PC-9 (cell line): ENCODE results near the gene NOX5. TPM values are rescaled to one million over a fixed set of nuclear protein-coding genes. Genes with fewer than 3 reads are reported as not detected.
"Not testable (repeated sequence)": the region's sequence is repeated elsewhere in the genome, so short reads cannot be mapped to it uniquely, and the experiment has no call there.

Source experiments
- BruUV-seq: library from RNA; stranded (reverse); fragments of 400-500 nt; replicated peaks from 2 replicates; lab custom pipeline; 2021; lab: Mats Ljungman, UMichigan
- CTCF ChIA-PET: fragments of 300-600 bp; sonication (Branson Sonifier 250); formaldehyde crosslinking; loops from one replicate; lab custom pipeline; 2022; ENCODE audit warnings: antibody characterized with exemption; lab: Charles Lee
- POLR2A ChIA-PET: fragments of 300-600 bp; sonication (Branson Sonifier 250); formaldehyde crosslinking; loops from one replicate; lab custom pipeline; 2022; ENCODE audit warnings: antibody characterized with exemption; ENCODE audit not compliant: unreplicated experiment; lab: Charles Lee
- DNase-seq, 2 experiments: peaks; one replicate each; pipeline versions ENCODE4 v3.0.0 to v3.0.0-alpha.2; 2015 to 2022; ENCODE audit warnings: mixed read lengths in 1 of 2
- H2AFZ ChIP-seq: fragments of 200-600 bp; sonication (generic); 2 replicates; pipeline ENCODE4 v1.8.1; 2017; ENCODE audit warnings: antibody characterized with exemption
- H3F3A ChIP-seq: fragments of 200-600 bp; sonication (generic); 2 replicates; pipeline ENCODE4 v1.8.1; 2017; ENCODE audit warnings: antibody characterized with exemption, mild to moderate bottlenecking, low read depth; ENCODE audit not compliant: insufficient read depth
- H3K27ac ChIP-seq: fragments of 200-600 bp; sonication (generic); 2 replicates; pipeline ENCODE4 v1.6.1; 2016; ENCODE audit warnings: mixed run types
- H3K27me3 ChIP-seq: fragments of 200-600 bp; sonication (generic); 2 replicates; pipeline ENCODE4 v1.6.1; 2016; ENCODE audit warnings: low read depth, mixed run types; ENCODE audit not compliant: insufficient read depth
- H3K36me3 ChIP-seq: fragments of 200-600 bp; sonication (generic); 2 replicates; pipeline ENCODE4 v1.6.1; 2016; ENCODE audit warnings: low read depth, mixed run types
- H3K4me1 ChIP-seq: fragments of 200-600 bp; sonication (generic); replicated peaks from 2 replicates; pipeline ENCODE4 v1.6.1; 2016; ENCODE audit warnings: mixed run types; ENCODE audit not compliant: insufficient read depth
- H3K4me2 ChIP-seq: fragments of 200-600 bp; sonication (generic); 2 replicates; pipeline ENCODE4 v1.6.1; 2017; ENCODE audit warnings: mixed run types
- H3K4me3 ChIP-seq: fragments of 200-600 bp; sonication (generic); 2 replicates; pipeline ENCODE4 v1.6.1; 2016; ENCODE audit warnings: mixed run types
- H3K79me2 ChIP-seq: fragments of 200-600 bp; sonication (generic); 2 replicates; pipeline ENCODE4 v1.6.1; 2017; ENCODE audit warnings: low read depth, mixed run types
- H3K9me2 ChIP-seq: fragments of 200-600 bp; sonication (generic); 2 replicates; pipeline ENCODE4 v1.8.1; 2017; ENCODE audit warnings: mild to moderate bottlenecking; ENCODE audit not compliant: insufficient read depth
- H3K9me3 ChIP-seq: fragments of 200-600 bp; sonication (generic); 2 replicates; pipeline ENCODE4 v1.8.1; 2016; ENCODE audit warnings: low read depth; ENCODE audit not compliant: insufficient read depth
- H4K20me1 ChIP-seq: fragments of 200-600 bp; sonication (generic); 2 replicates; pipeline ENCODE4 v1.8.1; 2017; ENCODE audit not compliant: insufficient read depth
- CTCF ChIP-seq: fragments of 200-600 bp; sonication (generic); conservative IDR thresholded peaks from 2 replicates; pipeline ENCODE4 v1.6.1; 2017; ENCODE audit warnings: mixed run types, antibody characterized with exemption, mild to moderate bottlenecking, moderate library complexity
- EZH2 ChIP-seq: fragments of 200-600 bp; sonication (generic); IDR thresholded peaks from 2 replicates; pipeline ENCODE4 v1.8.0; 2017; ENCODE audit warnings: antibody characterized with exemption, low read depth
- intact Hi-C: fragments of 100-400 bp; cut with micrococcal nuclease; formaldehyde crosslinking; loops from one replicate; pipeline ENCODE4 v1.10.0; 2022; ENCODE audit not compliant: unreplicated experiment
- total RNA-seq: library from RNA; stranded (reverse); gene quantifications from 2 replicates; pipeline ENCODE4 v1.2.3, GENCODE V29; 2021

NOX5 gene
- total RNA-seq, 1 experiment from 2014 or later, result 1.5 TPM

- H2AFZ ChIP-seq, result no peak overlapping the region
- H3K27me3 ChIP-seq, result no peaks in the 10 kb centered on the region
- H3K9me2 ChIP-seq, result no peaks in the 10 kb centered on the region
- no peaks in the 10 kb centered on the region for H3K4me1 ChIP-seq
- no peaks in the 10 kb centered on the region for H3K36me3 ChIP-seq
- no peak overlapping the region for H3K4me2 ChIP-seq
- CTCF ChIA-PET, result no interaction called here
- intact Hi-C loops, result no loop called here
- no peaks in the 10 kb centered on the region for H3F3A ChIP-seq
- H4K20me1 ChIP-seq, result no peaks in the 10 kb centered on the region
- TF ChIP-seq EZH2, result no peak
- TF ChIP-seq CTCF, result no peak
- no TSS peak for BruUV-seq
- H3K9me3 ChIP-seq, result peaks cover 4% of the 10 kb centered on the region; the same call in 1 of the 2 replicates
- H3K4me3 ChIP-seq, result no peak overlapping the region
- no peak overlapping the region for H3K27ac ChIP-seq
- POLR2A ChIA-PET, result no interaction called here
- no peak for DNase-seq
- H3K79me2 ChIP-seq, result no peaks in the 10 kb centered on the region
Observed at GRCh38 chr15:68969298-68969697, 45.2 kb upstream of the NOX5 start.

- TF ChIP-seq CTCF (no peak), EZH2 (no peak)
- Histone ChIP-seq H4K20me1 (no peaks in the 10 kb centered on the region), H3K36me3 (no peaks in the 10 kb centered on the region), H3K4me2 (no peak overlapping the region), H3K4me3 (no peak overlapping the region), H3K9me2 (no peaks in the 10 kb centered on the region), H2AFZ (no peak overlapping the region), H3K9me3 (peaks cover 10% of the 10 kb centered on the region; the same call in 1 of the 2 replicates), H3K79me2 (no peaks in the 10 kb centered on the region), H3K27me3 (no peaks in the 10 kb centered on the region), H3K27ac (no peak overlapping the region), H3K4me1 (no peaks in the 10 kb centered on the region), H3F3A (no peaks in the 10 kb centered on the region)
- intact Hi-C loops, result no loop called here
- ChIA-PET CTCF (no interaction called here), POLR2A (interaction anchor here (0.6 kb wide), 1 partner anchor 45 kb away, joined by 4 read pairs; no protein-coding TSS in a partner anchor)
- no TSS peak for BruUV-seq
- no peak for DNase-seq
Observed at GRCh38 chr15:68972201-68973065, 42.1 kb upstream of the NOX5 start.

GRCh38 chr15:68975651-68976160 is 38.8 kb upstream of the NOX5 start:
- H3K4me1 ChIP-seq, H3K9me3 ChIP-seq, H3K27me3 ChIP-seq, H3K27ac ChIP-seq, H3K4me2 ChIP-seq, H2AFZ ChIP-seq, POLR2A ChIA-PET, CTCF ChIA-PET, H3K9me2 ChIP-seq, H3K4me3 ChIP-seq, H3K79me2 ChIP-seq, intact Hi-C loops, BruUV-seq, H4K20me1 ChIP-seq, H3K36me3 ChIP-seq, DNase-seq, H3F3A ChIP-seq: not testable (repeated sequence)

- POLR2A ChIA-PET, H4K20me1 ChIP-seq, H3K9me2 ChIP-seq, H3K27me3 ChIP-seq, H3K9me3 ChIP-seq, BruUV-seq, intact Hi-C loops, H3K4me3 ChIP-seq, H3K79me2 ChIP-seq, H3K36me3 ChIP-seq, H3K4me1 ChIP-seq, H3F3A ChIP-seq, CTCF ChIA-PET, DNase-seq, H2AFZ ChIP-seq, H3K4me2 ChIP-seq, H3K27ac ChIP-seq: not testable (repeated sequence)
Observed at GRCh38 chr15:68977426-68977825, 37.1 kb upstream of the NOX5 start.
